ENCODE measurements around the gene TUBGCP3. TPM values are rescaled to one million over a fixed set of nuclear protein-coding genes. Genes with fewer than 3 reads are reported as not detected.

TUBGCP3 gene
- total and polyA plus RNA-seq, 9 of the 15 experiments (the other 6 are each of a cell fraction or from before 2014, with no cell fraction given): 3.0 to 24.8 (median 15.2) TPM

DNA sequence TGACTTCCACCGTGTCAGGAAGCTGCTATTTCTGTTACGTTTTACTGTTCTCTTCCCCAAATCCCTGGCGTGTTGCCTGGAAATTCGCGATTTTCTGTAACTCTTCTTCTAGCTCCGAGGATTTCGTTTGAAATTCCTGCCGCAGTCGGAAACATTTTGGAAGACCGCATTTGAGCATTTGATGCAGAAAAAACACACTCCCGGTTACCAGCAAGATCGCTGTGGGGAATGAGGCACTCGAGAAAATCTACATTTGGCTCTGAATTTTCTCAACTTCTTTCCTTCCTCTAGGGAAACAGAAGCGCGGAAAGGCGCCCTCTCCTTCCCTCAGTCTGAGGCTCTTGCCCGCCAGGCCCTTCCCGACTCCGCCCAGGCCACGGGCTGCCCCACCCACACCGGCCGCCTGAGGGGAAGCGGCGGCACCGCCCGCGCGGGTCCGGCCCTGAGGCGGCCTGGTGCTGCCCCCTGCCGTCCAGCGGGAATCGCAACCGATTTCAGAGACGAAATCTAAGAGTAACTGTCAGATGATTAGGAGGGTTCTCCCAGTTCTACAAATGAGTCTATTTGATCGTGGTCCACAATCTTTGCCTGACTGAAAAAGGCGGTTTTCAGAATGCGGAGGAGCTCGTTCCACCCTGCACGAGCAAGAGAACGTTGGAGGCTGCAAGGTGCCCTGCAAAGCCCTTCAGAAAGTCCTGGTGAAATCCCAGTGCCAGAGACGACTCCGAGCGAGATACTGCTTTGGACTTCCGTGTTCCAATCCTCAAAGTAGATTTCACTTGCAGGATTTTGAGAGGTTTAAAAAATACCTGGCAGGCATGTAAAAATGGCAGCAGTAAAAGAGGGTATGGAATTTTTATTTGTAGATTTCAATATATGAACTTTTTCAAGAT, 18.4 kb upstream of the TUBGCP3 start (continued):
- TF ChIP-seq, protein P1, sequence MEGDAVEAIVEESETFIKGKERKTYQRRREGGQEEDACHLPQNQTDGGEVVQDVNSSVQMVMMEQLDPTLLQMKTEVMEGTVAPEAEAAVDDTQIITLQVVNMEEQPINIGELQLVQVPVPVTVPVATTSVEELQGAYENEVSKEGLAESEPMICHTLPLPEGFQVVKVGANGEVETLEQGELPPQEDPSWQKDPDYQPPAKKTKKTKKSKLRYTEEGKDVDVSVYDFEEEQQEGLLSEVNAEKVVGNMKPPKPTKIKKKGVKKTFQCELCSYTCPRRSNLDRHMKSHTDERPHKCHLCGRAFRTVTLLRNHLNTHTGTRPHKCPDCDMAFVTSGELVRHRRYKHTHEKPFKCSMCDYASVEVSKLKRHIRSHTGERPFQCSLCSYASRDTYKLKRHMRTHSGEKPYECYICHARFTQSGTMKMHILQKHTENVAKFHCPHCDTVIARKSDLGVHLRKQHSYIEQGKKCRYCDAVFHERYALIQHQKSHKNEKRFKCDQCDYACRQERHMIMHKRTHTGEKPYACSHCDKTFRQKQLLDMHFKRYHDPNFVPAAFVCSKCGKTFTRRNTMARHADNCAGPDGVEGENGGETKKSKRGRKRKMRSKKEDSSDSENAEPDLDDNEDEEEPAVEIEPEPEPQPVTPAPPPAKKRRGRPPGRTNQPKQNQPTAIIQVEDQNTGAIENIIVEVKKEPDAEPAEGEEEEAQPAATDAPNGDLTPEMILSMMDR (IDR thresholded peaks at IDR 0.05 in 2 of 3, conservative IDR thresholded peaks at IDR 0.05 in 1 of 3; ENCODE audit: insufficient read depth in 2 of 3, low read depth in 1 of 3, low read length in 3 of 3): peak; percentile 85 to 88 (median 86)
- no peak for TF ChIP-seq ZSCAN32 (CRISPR knock-in tag; IDR thresholded peaks at IDR 0.05)
- TF ChIP-seq KAT8 (IDR thresholded peaks at IDR 0.05; ENCODE audit: low read depth): no peak
- no peak for TF ChIP-seq ZNF830 (CRISPR knock-in tag; IDR thresholded peaks at IDR 0.05)
- no peak for TF ChIP-seq HDAC3 (IDR thresholded peaks at IDR 0.05; ENCODE audit: borderline replicate concordance, partially characterized antibody)
- no peak for TF ChIP-seq PYGO2 (tag; IDR thresholded peaks at IDR 0.05)
- no peak for TF ChIP-seq ZKSCAN1 (IDR thresholded peaks at IDR 0.05; ENCODE audit: low read depth, low read length)
- TF ChIP-seq, protein P2, sequence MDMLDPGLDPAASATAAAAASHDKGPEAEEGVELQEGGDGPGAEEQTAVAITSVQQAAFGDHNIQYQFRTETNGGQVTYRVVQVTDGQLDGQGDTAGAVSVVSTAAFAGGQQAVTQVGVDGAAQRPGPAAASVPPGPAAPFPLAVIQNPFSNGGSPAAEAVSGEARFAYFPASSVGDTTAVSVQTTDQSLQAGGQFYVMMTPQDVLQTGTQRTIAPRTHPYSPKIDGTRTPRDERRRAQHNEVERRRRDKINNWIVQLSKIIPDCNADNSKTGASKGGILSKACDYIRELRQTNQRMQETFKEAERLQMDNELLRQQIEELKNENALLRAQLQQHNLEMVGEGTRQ (CRISPR knock-in tag; IDR thresholded peaks at IDR 0.05): no peak
- no peak for TF ChIP-seq RBM14 (IDR thresholded peaks at IDR 0.05; ENCODE audit: borderline replicate concordance, insufficient read depth, low read depth, low read length)
- no peak for TF ChIP-seq CBFB (CRISPR knock-in tag; IDR thresholded peaks at IDR 0.05)
- no peak for TF ChIP-seq GABPA (tag; conservative IDR thresholded peaks at IDR 0.05; ENCODE audit: low read depth)
- no peak for TF ChIP-seq SAFB (IDR thresholded peaks at IDR 0.05; ENCODE audit: borderline replicate concordance, low read depth, low read length)
- no peak for TF ChIP-seq FOXK2 (conservative IDR thresholded peaks at IDR 0.05 in 1 of 2, IDR thresholded peaks at IDR 0.05 in 1 of 2; ENCODE audit: low read depth in 2 of 2)
- TF ChIP-seq CBFA2T2 (conservative IDR thresholded peaks at IDR 0.05): no peak
- TF ChIP-seq EGR1 (conservative IDR thresholded peaks at IDR 0.05): peak; percentile 37
- TF ChIP-seq CCNT2 (IDR thresholded peaks at IDR 0.05; ENCODE audit: borderline replicate concordance, extremely low read depth, insufficient read length, low read depth, low read length): peak; percentile 58
- no peak for TF ChIP-seq HLTF (IDR thresholded peaks at IDR 0.05)
- TF ChIP-seq PRMT5 (CRISPR knock-in tag; IDR thresholded peaks at IDR 0.05): no peak
- TF ChIP-seq, protein P3, sequence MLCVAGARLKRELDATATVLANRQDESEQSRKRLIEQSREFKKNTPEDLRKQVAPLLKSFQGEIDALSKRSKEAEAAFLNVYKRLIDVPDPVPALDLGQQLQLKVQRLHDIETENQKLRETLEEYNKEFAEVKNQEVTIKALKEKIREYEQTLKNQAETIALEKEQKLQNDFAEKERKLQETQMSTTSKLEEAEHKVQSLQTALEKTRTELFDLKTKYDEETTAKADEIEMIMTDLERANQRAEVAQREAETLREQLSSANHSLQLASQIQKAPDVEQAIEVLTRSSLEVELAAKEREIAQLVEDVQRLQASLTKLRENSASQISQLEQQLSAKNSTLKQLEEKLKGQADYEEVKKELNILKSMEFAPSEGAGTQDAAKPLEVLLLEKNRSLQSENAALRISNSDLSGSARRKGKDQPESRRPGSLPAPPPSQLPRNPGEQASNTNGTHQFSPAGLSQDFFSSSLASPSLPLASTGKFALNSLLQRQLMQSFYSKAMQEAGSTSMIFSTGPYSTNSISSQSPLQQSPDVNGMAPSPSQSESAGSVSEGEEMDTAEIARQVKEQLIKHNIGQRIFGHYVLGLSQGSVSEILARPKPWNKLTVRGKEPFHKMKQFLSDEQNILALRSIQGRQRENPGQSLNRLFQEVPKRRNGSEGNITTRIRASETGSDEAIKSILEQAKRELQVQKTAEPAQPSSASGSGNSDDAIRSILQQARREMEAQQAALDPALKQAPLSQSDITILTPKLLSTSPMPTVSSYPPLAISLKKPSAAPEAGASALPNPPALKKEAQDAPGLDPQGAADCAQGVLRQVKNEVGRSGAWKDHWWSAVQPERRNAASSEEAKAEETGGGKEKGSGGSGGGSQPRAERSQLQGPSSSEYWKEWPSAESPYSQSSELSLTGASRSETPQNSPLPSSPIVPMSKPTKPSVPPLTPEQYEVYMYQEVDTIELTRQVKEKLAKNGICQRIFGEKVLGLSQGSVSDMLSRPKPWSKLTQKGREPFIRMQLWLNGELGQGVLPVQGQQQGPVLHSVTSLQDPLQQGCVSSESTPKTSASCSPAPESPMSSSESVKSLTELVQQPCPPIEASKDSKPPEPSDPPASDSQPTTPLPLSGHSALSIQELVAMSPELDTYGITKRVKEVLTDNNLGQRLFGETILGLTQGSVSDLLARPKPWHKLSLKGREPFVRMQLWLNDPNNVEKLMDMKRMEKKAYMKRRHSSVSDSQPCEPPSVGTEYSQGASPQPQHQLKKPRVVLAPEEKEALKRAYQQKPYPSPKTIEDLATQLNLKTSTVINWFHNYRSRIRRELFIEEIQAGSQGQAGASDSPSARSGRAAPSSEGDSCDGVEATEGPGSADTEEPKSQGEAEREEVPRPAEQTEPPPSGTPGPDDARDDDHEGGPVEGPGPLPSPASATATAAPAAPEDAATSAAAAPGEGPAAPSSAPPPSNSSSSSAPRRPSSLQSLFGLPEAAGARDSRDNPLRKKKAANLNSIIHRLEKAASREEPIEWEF (CRISPR knock-in tag; IDR thresholded peaks at IDR 0.05): no peak
